ENCODE measurements around the gene MMUT. TPM values are rescaled to one million over a fixed set of nuclear protein-coding genes. Genes with fewer than 3 reads are reported as not detected.
A peak's percentile ranks its signal among the peaks of the same experiment; 100 is the strongest.

The MMUT gene
- total and polyA plus RNA-seq, 4 donors = 11.4 to 27.0 (median 17.8) TPM

DNA sequence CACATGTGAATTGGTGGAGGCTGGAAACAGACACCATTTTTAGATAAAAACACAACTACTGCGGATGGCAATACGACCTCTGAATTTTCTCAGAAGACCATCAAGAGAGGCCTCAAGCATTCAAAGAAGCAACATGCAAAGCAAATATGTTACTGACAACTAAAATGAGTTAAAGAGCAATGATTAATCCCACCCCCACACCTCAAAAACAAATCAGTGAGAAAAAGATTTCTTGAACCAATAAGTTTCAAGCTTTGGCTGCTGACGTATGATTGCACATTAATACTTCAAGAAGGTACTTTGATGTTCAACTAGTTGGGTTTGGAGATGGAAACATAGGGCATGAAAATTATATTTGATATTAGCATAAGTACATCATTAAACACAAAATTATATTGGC, 982 bp downstream of the MMUT start:
- WGBS, 2 donors = 37 to 39% methylated on average over 3 of the region's 3 CpGs
- peak in 2 of 3 donors; percentile 23 to 24 for DNase-seq
- ATAC-seq (ENCODE audit: insufficient read depth, low FRiP score) = no peak
- Histone ChIP-seq H3K4me3 (no peak overlapping the region), H3K9me3 (ENCODE audit: control insufficient read depth in 4 of 4, insufficient read depth in 3 of 4, low read length in 3 of 4) (no peaks in the 10 kb centered on the region), H3K4me1 (ENCODE audit: control insufficient read depth in 5 of 5, insufficient read depth in 5 of 5, low read length in 5 of 5) (peaks cover 0 to 13% (median 5%) of the 10 kb centered on the region in 5 donors), H3K27ac (ENCODE audit: low read depth in 1 of 2, low read length in 1 of 2) (peak overlapping the region in 1 of 2 donors; percentile 98), H3K36me3 (ENCODE audit: control insufficient read depth in 4 of 4, insufficient read depth in 4 of 4, low read length in 4 of 4) (peaks cover 2 to 14% (median 4%) of the 10 kb centered on the region in 4 donors), H3K9ac (ENCODE audit: insufficient read depth in 1 of 2, low read length in 2 of 2) (peak overlapping the region; percentile 85 to 92), H3K27me3 (ENCODE audit: control insufficient read depth in 3 of 3, insufficient read depth in 3 of 3, low read length in 2 of 3) (no peaks in the 10 kb centered on the region)
- TF ChIP-seq CTCF (IDR thresholded peaks at IDR 0.05; ENCODE audit: control extremely low read depth, extremely low read depth) = no peak

DNA sequence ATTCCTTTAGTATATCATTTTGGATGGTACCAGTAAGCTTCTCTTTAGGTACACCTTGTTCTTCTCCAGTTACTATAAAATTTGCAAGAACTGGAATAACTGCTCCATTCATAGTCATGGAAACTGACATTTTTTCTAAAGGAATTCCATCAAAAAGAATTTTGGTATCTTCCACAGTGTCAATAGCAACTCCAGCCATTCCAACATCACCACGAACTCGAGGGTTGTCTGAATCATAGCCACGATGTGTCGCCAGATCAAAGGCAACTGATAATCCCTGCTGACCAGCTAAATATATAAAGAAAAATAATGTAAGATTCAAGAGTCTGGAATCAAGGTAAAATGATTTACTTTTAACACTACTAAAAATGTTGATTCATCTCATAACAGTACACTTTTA, 5.3 kb downstream of the MMUT start:
- DNase-seq = no peak
- Histone ChIP-seq H3K27ac (ENCODE audit: low read depth in 1 of 2, low read length in 1 of 2) (no peak overlapping the region), H3K9me3 (ENCODE audit: control insufficient read depth in 4 of 4, insufficient read depth in 3 of 4, low read length in 3 of 4) (no peaks in the 10 kb centered on the region), H3K27me3 (ENCODE audit: control insufficient read depth in 3 of 3, insufficient read depth in 3 of 3, low read length in 2 of 3) (no peaks in the 10 kb centered on the region), H3K36me3 (ENCODE audit: control insufficient read depth in 4 of 4, insufficient read depth in 4 of 4, low read length in 4 of 4) (peaks cover 5 to 38% (median 13%) of the 10 kb centered on the region in 4 donors), H3K4me1 (ENCODE audit: control insufficient read depth in 5 of 5, insufficient read depth in 5 of 5, low read length in 5 of 5) (peaks cover 0 to 8% (median 5%) of the 10 kb centered on the region in 5 donors), H3K9ac (ENCODE audit: insufficient read depth in 1 of 2, low read length in 2 of 2) (no peak overlapping the region), H3K4me3 (no peak overlapping the region)
- 88 to 92% methylated on average over 4 of the region's 4 CpGs for WGBS, 2 donors
- TF ChIP-seq CTCF (IDR thresholded peaks at IDR 0.05; ENCODE audit: control extremely low read depth, extremely low read depth) = no peak
- ATAC-seq (ENCODE audit: insufficient read depth, low FRiP score) = no peak

GRCh38 chr6:49454787-49455709, 8.0 kb downstream of the MMUT start:
- 85 to 91% methylated on average over 3 of the region's 3 CpGs for WGBS, 2 donors

More at GRCh38 chr6:49454787-49455709, 8.0 kb downstream of the MMUT start:
- ATAC-seq (ENCODE audit: insufficient read depth, low FRiP score) (no peak), DNase-seq (no peak)
- Histone ChIP-seq H3K4me3 (no peak overlapping the region), H3K9me3 (ENCODE audit: control insufficient read depth in 4 of 4, insufficient read depth in 3 of 4, low read length in 3 of 4) (no peaks in the 10 kb centered on the region), H3K36me3 (ENCODE audit: control insufficient read depth in 4 of 4, insufficient read depth in 4 of 4, low read length in 4 of 4) (peaks cover 5 to 46% (median 20%) of the 10 kb centered on the region in 4 donors), H3K9ac (ENCODE audit: insufficient read depth in 1 of 2, low read length in 2 of 2) (no peak overlapping the region), H3K4me1 (ENCODE audit: control insufficient read depth in 5 of 5, insufficient read depth in 5 of 5, low read length in 5 of 5) (peaks cover 0 to 3% (median 0%) of the 10 kb centered on the region in 5 donors), H3K27ac (ENCODE audit: low read depth in 1 of 2, low read length in 1 of 2) (no peak overlapping the region), H3K27me3 (ENCODE audit: control insufficient read depth in 3 of 3, insufficient read depth in 3 of 3, low read length in 2 of 3) (no peaks in the 10 kb centered on the region)
- no peak for TF ChIP-seq CTCF (IDR thresholded peaks at IDR 0.05; ENCODE audit: control extremely low read depth, extremely low read depth)
